HL-60 (cell line): ENCODE measurements around the gene MALSU1.

Experiments
- POLR2AphosphoS5 ChIP-seq: IDR thresholded peaks from 2 replicates; pipeline ENCODE4 v1.6.1; 2012; ENCODE audit warnings: low read depth
- TF ChIP-seq, protein P1 (sequence below): IDR thresholded peaks from one replicate; pipeline ENCODE4 v1.5.1; 2011; ENCODE audit warnings: low read length, control low read depth, inconsistent platforms; ENCODE audit not compliant: insufficient read depth

DNA sequence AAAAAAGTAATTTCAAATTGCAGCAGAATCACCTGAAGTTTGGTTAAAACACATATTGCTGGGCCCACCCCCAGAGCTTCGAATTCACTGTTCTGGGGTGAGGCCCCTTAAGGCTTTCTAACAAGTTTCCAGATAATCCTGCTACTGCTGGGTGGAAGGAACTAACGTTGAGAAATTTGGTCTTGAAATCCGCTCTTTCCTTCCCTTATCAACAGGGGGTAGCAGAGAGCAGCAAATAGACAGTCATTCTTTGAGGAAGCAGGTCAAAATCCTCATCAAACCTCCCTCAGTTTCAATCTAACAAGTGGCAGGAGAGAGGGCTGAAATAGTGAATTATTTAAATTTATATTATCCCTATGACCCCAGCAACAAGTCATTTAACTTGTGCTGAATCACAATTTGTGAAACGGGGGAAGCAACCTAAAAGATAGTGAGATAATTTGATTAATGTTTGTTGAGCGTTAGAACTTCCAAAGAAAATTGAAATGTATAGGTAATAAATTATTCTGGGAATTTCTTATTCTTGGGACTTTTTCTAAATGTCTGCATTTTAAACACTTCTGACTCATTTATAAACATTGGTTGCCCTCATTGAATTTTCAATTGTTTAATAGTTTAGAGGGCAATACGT is 21.7 kb upstream of the MALSU1 start:
- TF ChIP-seq POLR2AphosphoS5, result no peak
- TF ChIP-seq, protein P1, sequence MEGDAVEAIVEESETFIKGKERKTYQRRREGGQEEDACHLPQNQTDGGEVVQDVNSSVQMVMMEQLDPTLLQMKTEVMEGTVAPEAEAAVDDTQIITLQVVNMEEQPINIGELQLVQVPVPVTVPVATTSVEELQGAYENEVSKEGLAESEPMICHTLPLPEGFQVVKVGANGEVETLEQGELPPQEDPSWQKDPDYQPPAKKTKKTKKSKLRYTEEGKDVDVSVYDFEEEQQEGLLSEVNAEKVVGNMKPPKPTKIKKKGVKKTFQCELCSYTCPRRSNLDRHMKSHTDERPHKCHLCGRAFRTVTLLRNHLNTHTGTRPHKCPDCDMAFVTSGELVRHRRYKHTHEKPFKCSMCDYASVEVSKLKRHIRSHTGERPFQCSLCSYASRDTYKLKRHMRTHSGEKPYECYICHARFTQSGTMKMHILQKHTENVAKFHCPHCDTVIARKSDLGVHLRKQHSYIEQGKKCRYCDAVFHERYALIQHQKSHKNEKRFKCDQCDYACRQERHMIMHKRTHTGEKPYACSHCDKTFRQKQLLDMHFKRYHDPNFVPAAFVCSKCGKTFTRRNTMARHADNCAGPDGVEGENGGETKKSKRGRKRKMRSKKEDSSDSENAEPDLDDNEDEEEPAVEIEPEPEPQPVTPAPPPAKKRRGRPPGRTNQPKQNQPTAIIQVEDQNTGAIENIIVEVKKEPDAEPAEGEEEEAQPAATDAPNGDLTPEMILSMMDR, result peak; percentile 70
